K562 (cell line): Measurements from ENCODE around the gene HAPLN3. TPM values are rescaled to one million over a fixed set of nuclear protein-coding genes. Genes with fewer than 3 reads are reported as not detected.

ENCODE experiments used
- ATAC-seq: fragments of 200-7000 bp; cut with Tn5 transposase; 3 replicates; pipeline ENCODE4 v1.9.1; 2020; ENCODE audit warnings: moderate library complexity
- BruUV-seq: library from RNA; stranded (reverse); fragments of 400-500 nt; replicated peaks from 2 replicates; lab custom pipeline; 2021; lab: Mats Ljungman, UMichigan
- CTCF ChIA-PET: fragments of 300-600 bp; formaldehyde crosslinking; extraction: SDS; loops from one replicate; lab custom pipeline; 2021; ENCODE audit warnings: low intra/inter-chr PET ratio; lab: Yijun Ruan, JAX
- POLR2A ChIA-PET: fragments of 300-600, 350-650 bp; sonication (Branson Sonifier 250); formaldehyde crosslinking; extraction: SDS; loops from one replicate; lab custom pipeline; 2021; ENCODE audit warnings: antibody characterized with exemption, inconsistent platforms; lab: Yijun Ruan, JAX
- DNase-seq, 4 experiments: peaks; one replicate each; pipeline versions ENCODE4 v3.0.0 to v3.0.0-alpha.2; 2011 to 2018; ENCODE audit warnings: low spot score in 3 of 4, mixed read lengths in 3 of 4; ENCODE audit errors: extremely low read depth in 1 of 4
- FAIRE-seq: peaks from 2 replicates; lab custom pipeline; 2011; peaks lifted over from hg19 to GRCh38; lab: Jason Lieb, UNC
- H2AFZ ChIP-seq: 2 replicates; pipeline ENCODE4 v1.6.0; 2011; ENCODE audit warnings: low read depth, low read length, control low read depth, inconsistent platforms
- H3K27ac ChIP-seq: fragments of 200-600 bp; 3 replicates; pipeline ENCODE4 v1.8.0; 2011; ENCODE audit warnings: low read depth, mild to moderate bottlenecking, control low read depth, inconsistent platforms, low read length, moderate library complexity, mixed read lengths; ENCODE audit errors: extremely low read depth
- H3K27me3 ChIP-seq, 2 experiments: fragments of 300-600 bp in 1 of 2; 2 replicates in 1 of 2; 3 replicates in 1 of 2; pipeline versions ENCODE4 v1.6.0 to v1.8.0; 2011; ENCODE audit warnings: inconsistent platforms in 2 of 2, low read length in 2 of 2, mild to moderate bottlenecking in 1 of 2, mixed read lengths in 1 of 2, moderate library complexity in 1 of 2; ENCODE audit not compliant: control insufficient read depth in 2 of 2, insufficient read depth in 2 of 2
- H3K36me3 ChIP-seq: fragments of 300-600 bp; 3 replicates; pipeline ENCODE4 v1.8.0; 2011; ENCODE audit warnings: mild to moderate bottlenecking, low read length, inconsistent platforms; ENCODE audit not compliant: control insufficient read depth, insufficient read depth
- H3K4me1 ChIP-seq, 2 experiments: fragments of 200-600 bp in 1 of 2; replicated peaks in 1 of 2; 2 replicates in 1 of 2; 3 replicates in 1 of 2; pipeline versions ENCODE4 v1.5.1 to v1.8.0; 2011; ENCODE audit warnings: inconsistent platforms in 2 of 2, low read length in 2 of 2, mild to moderate bottlenecking in 1 of 2, mixed read lengths in 1 of 2, moderate library complexity in 1 of 2; ENCODE audit not compliant: control insufficient read depth in 2 of 2, insufficient read depth in 2 of 2
- H3K4me2 ChIP-seq: 2 replicates; pipeline ENCODE4 v1.6.1; 2011; ENCODE audit warnings: low read length, control low read depth, inconsistent platforms, mixed read lengths; ENCODE audit not compliant: insufficient read depth
- H3K4me3 ChIP-seq: fragments of 200-600 bp; sonication (generic), shearing (Covaris generic); 2 replicates; pipeline ENCODE4 v1.5.1; 2016; ENCODE audit warnings: control low read depth, inconsistent platforms
- H3K79me2 ChIP-seq: fragments of 200-600 bp; 3 replicates; pipeline ENCODE4 v1.8.0; 2011; ENCODE audit warnings: low read length, inconsistent platforms; ENCODE audit not compliant: control insufficient read depth, insufficient read depth
- H3K9ac ChIP-seq, 2 experiments: 2 replicates each; pipeline versions ENCODE4 v1.6.0 to v1.6.1; 2011; ENCODE audit warnings: low read depth in 2 of 2, low read length in 2 of 2, control low read depth in 1 of 2, inconsistent platforms in 1 of 2, mild to moderate bottlenecking in 1 of 2, mixed read lengths in 1 of 2; ENCODE audit not compliant: insufficient read depth in 1 of 2
- H3K9me1 ChIP-seq: one replicate; pipeline ENCODE4 v1.6.0; 2011; ENCODE audit warnings: inconsistent platforms, mild to moderate bottlenecking, low read length, moderate library complexity; ENCODE audit not compliant: control insufficient read depth, insufficient read depth
- H3K9me3 ChIP-seq: replicated peaks from 2 replicates; pipeline ENCODE4 v1.5.1; 2011; ENCODE audit warnings: low read depth, low read length, inconsistent platforms; ENCODE audit not compliant: control insufficient read depth, insufficient read depth
- H4K20me1 ChIP-seq: replicated peaks from 2 replicates; pipeline ENCODE4 v1.6.1; 2011; ENCODE audit warnings: low read length, inconsistent platforms, mixed read lengths; ENCODE audit not compliant: control insufficient read depth, insufficient read depth
- EGR1 ChIP-seq: fragments of 450-650 bp; conservative IDR thresholded peaks from 2 replicates; pipeline ENCODE4 v1.6.1; 2017; ENCODE audit warnings: mild to moderate bottlenecking
- MCM2 ChIP-seq: fragments of 450-650 bp; IDR thresholded peaks from 2 replicates; pipeline ENCODE4 v1.6.1; 2017; ENCODE audit warnings: low read depth, mild to moderate bottlenecking
- NCOA6 ChIP-seq: fragments of 450-650 bp; IDR thresholded peaks from 2 replicates; pipeline ENCODE4 v1.6.1; 2017; ENCODE audit warnings: mild to moderate bottlenecking
- NEUROD1 ChIP-seq: fragments of 150-350 bp; IDR thresholded peaks from 2 replicates; pipeline ENCODE4 v1.6.1; 2014; ENCODE audit warnings: borderline replicate concordance, low read length, low read depth; ENCODE audit not compliant: partially characterized antibody
- NRF1 ChIP-seq, 2 experiments: fragments of 450-650 bp; IDR thresholded peaks in 1 of 2; conservative IDR thresholded peaks in 1 of 2; 2 replicates each; pipeline ENCODE4 v1.6.1; 2014; ENCODE audit warnings: mild to moderate bottlenecking in 2 of 2
- OTX1 ChIP-seq: fragments of 450-650 bp; formaldehyde crosslinking; IDR thresholded peaks from 2 replicates; pipeline ENCODE4 v1.4.0; 2022; ENCODE audit warnings: mild to moderate bottlenecking
- TBL1XR1 ChIP-seq, 2 experiments: IDR thresholded peaks; 2 replicates each; pipeline ENCODE4 v1.6.1; 2012; ENCODE audit warnings: improper control_type of control experiment in 2 of 2, low read length in 2 of 2, mild to moderate bottlenecking in 1 of 2
- WGBS: fragments of 100-300 bp; shearing (Covaris generic); methylation state at CpG from one replicate; pipeline ENCODE4 v1.1.6; 2016; ENCODE audit warnings: low coverage, mixed read lengths; ENCODE audit not compliant: insufficient coverage; ENCODE audit errors: missing lambda C conversion rate; 5-methylcytosine and 5-hydroxymethylcytosine counted together
- in situ Hi-C: fragments of 300-500 bp; cut with MboI; formaldehyde crosslinking; loops from 4 replicates; pipeline ENCODE4 v1.15.0; 2018; ENCODE audit warnings: inconsistent platforms, mixed read lengths
- intact Hi-C: fragments of 100-400 bp; cut with micrococcal nuclease; formaldehyde crosslinking; loops from 2 replicates; pipeline ENCODE4 v1.14.2; 2022
- polyA plus RNA-seq, 8 experiments: library from polyadenylated mRNA; depleted of rRNA in 4 of 8; stranded (reverse) in 5 of 8; unstranded in 3 of 8; fragments of >200 nt; fragmentation: Nextera tagmentation in 2 of 8; fragmentation: Illumina TruSeq in 1 of 8; extraction: Ambion mirVana in 2 of 8; extraction: Trizol in 1 of 8; gene quantifications; 2 replicates each; pipeline versions ENCODE4 v1.2.1 to v1.2.3, GENCODE V29; 2011 to 2014; ENCODE audit warnings: inconsistent platforms in 1 of 8, missing spikeins in 1 of 8
- total RNA-seq, 7 experiments: library from RNA; depleted of rRNA in 6 of 7; stranded (reverse); fragments of >200 nt in 6 of 7; fragmentation: Illumina TruSeq in 2 of 7; extraction: Trizol in 2 of 7; gene quantifications; 2 replicates each; pipeline versions ENCODE4 v1.2.1 to v1.2.3, GENCODE V29; 2011 to 2021; ENCODE audit warnings: low replicate concordance in 1 of 7

Gene HAPLN3
- total and polyA plus RNA-seq, 9 of the 15 experiments (the other 6 are each of a cell fraction or from before 2014, with no cell fraction given) = 0.04 to 2.4 (median 0.65) TPM

GRCh38 chr15:88847144-88847543, 48.2 kb downstream of the HAPLN3 start:
- TF ChIP-seq EGR1 = peak; percentile 23; the same call in 1 of the 2 replicates
- TF ChIP-seq NRF1 (conservative IDR thresholded peaks at IDR 0.05 in 1 of 2, IDR thresholded peaks at IDR 0.05 in 1 of 2) = peak; percentile 51 to 60; a peak in 3 of 4 replicates
- no peak for TF ChIP-seq OTX1 (CRISPR knock-in tag)
- DNase-seq (no peak), FAIRE-seq (no peak), ATAC-seq (peak; percentile 64)
- Histone ChIP-seq H4K20me1 (no peaks in the 10 kb centered on the region), H3K9me3 (no peaks in the 10 kb centered on the region), H3K9me1 (no peaks in the 10 kb centered on the region), H3K27me3 (peaks cover 30 to 47% of the 10 kb centered on the region in 2 experiments), H3K36me3 (no peaks in the 10 kb centered on the region), H2AFZ (no peak overlapping the region), H3K4me2 (no peak overlapping the region), H3K9ac (no peak overlapping the region), H3K27ac (no peak overlapping the region), H3K4me3 (no peak overlapping the region), H3K4me1 (peaks cover 0 to 16% of the 10 kb centered on the region in 2 experiments; a peak in 2 of 5 replicates), H3K79me2 (no peaks in the 10 kb centered on the region)
- ChIA-PET CTCF (no interaction called here), POLR2A (no interaction called here)
- in situ Hi-C loops = no loop called here
- intact Hi-C loops = no loop called here
- BruUV-seq = no TSS peak
- WGBS = 9% methylated on average over 18 of the region's 20 CpGs

GRCh38 chr15:88845616-88846015, 49.7 kb downstream of the HAPLN3 start:
- TF ChIP-seq TBL1XR1 (IDR thresholded peaks at IDR 0.05; ENCODE audit: low read length in 2 of 2) (no peak), MCM2 (no peak), NCOA6 (no peak), NEUROD1 (no peak)
- no peak overlapping the region for H3K27ac ChIP-seq
- 0 out of 4 replicates have a peak overlapping the region, but pooled peaks of 1 of the 2 experiments have one; percentile 15 for H3K9ac ChIP-seq
- H3K9me1 ChIP-seq = no peaks in the 10 kb centered on the region
- CTCF ChIA-PET = no interaction called here
- BruUV-seq = no TSS peak
- H3K27me3 ChIP-seq = peaks cover 30 to 42% of the 10 kb centered on the region in 2 experiments
- under 1% methylated on average over 15 of the region's 15 CpGs for WGBS
- ATAC-seq = no peak
- intact Hi-C loops (no loop called here), in situ Hi-C loops (no loop called here)
- no peak for FAIRE-seq
- no peak overlapping the region for H2AFZ ChIP-seq
- POLR2A ChIA-PET = no interaction called here
- no peak for DNase-seq
- no peaks in the 10 kb centered on the region for H4K20me1 ChIP-seq
- no peaks in the 10 kb centered on the region for H3K36me3 ChIP-seq
- no peak overlapping the region for H3K4me3 ChIP-seq
- no peak overlapping the region for H3K4me2 ChIP-seq
- H3K4me1 ChIP-seq = peaks cover 0 to 16% of the 10 kb centered on the region in 2 experiments; a peak in 2 of 5 replicates
- no peaks in the 10 kb centered on the region for H3K9me3 ChIP-seq
- H3K79me2 ChIP-seq = no peaks in the 10 kb centered on the region
